HK-2 (cell line): ENCODE data around the gene COL4A3.
"Not testable (repeated sequence)": the region's sequence is repeated elsewhere in the genome, so short reads cannot be mapped to it uniquely, and the experiment has no call there.

ENCODE experiments used
- DNase-seq: peaks from one replicate; pipeline ENCODE4 v3.0.0-alpha.2; 2018; ENCODE audit not compliant: unreplicated experiment

COL4A3 gene

DNA sequence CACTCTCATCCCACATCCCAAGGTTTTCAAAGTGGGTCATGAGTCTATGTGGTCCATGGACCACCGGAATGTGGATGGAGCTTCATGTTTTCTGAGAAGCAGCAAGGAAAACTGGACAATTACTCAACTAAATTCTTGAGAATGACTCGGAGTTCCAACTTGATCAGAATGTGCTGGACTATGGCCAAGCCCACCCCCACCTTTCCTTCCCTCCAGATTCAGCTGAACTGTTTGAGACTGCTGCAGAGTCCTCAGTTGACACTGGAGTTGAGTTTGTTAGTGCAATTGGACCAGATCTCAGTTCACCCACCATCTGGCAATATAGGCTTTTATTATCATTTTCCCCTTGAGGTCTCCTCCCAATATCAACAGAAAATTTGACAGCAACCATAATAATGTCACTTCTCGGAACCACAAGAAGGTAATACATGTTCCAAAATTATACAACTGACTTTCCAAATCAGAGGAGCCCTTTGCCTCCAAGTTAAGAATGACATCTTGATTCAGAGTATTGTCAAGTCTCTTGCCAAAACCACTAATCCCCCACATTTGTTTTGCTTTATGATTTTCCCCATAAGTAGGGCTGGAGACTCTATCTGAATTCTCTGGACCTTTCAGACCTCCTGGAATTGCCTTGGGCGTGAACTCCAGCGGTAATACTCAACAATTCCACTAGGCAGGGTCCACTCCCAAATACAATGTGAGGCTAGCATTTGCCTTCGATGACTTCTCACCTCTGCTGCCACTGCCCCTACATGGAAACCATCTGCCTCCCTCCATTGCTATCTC is 9.2 kb upstream of the COL4A3 start:
- DNase-seq = no peak

DNA sequence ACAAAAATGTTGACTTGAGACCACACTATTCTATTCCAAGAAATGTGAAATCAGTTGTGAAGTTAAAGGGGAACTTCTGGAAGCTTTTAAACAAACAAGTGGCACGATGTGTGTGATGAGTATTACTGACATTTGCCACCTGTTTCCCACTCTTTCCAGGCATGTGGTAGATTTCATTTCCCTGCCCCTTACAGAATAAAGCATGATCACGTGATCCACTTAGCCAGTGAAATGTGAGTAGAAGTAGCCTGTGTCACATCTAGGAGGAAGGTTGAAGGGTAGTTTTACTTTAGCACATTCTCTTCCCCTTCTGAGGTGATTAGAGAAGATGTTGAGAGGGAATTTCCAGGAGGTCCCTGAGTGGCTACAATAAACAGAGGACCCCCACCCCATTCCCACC is 4.3 kb upstream of the COL4A3 start:
- DNase-seq = no peak

DNA sequence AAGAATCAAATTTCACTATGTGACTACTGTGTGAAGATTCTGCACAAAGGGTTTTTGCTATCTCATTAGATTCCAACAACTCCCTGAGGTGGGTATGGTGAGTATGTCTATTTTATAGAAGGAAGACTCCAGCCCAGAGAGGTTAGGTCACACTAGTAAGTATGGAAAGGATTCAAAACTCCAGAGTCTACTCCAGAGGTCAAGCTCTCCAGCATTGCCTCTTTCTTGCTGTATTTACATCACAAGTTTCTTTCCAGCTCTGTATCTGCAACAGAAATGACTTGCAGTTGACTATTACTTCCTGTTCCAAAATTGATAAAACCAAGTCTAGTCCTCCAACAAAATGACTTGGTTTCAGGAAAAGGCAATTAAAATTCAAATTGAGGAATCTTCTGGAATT is 2.5 kb upstream of the COL4A3 start:
- no peak for DNase-seq

DNA sequence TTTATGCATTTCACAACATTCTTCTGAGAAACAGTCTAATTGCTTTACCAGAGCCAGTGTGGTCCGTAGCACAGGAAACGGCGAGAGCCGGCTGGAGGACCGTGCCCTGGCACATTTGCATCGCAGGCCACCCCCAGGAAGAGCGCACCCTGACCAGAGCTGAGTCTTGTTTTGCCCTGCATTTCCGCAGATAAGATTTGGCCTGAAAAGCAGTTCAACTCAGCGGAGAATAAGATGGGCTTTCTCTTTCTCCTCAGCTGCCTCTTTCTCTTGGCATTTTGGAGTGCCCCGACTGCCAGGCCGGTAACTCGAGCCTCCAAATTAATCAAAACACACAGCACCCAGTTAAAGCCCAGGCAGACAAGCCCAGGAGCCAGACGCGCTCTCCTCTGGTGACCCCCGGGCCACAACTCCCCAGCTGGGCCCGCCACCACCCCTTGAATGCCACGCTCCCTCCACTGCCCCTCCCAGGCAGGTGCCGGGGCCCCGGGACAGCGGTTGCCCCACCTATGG is 883 bp upstream of the COL4A3 start:
- peak; percentile 6 for DNase-seq

DNA sequence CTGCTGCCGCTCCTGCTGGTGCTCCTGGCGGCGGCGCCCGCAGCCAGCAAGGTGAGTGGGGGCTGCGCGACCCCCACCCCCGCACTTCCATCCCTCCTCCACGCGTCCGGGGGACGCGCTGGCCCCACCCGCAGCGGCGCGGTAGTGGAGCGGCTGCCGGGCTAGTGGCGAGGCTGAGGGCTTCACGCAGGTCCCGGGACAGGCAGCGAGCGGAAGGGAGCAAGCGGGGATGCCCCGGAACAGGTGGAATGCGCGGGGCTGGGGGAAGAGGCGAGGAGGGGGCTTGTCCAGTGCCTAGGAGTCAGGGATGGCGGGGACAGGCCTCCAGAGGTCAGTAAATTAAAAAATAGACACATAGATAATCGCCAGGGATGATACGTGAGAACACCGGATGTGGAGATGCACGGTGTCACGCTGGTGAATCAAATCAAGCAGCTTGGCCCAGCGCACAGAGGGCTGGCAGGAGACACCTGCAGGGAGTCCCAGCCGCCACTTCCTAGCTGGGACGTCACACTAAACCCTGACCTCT is 403 bp downstream of the COL4A3 start:
- DNase-seq = peak; percentile 15

DNA sequence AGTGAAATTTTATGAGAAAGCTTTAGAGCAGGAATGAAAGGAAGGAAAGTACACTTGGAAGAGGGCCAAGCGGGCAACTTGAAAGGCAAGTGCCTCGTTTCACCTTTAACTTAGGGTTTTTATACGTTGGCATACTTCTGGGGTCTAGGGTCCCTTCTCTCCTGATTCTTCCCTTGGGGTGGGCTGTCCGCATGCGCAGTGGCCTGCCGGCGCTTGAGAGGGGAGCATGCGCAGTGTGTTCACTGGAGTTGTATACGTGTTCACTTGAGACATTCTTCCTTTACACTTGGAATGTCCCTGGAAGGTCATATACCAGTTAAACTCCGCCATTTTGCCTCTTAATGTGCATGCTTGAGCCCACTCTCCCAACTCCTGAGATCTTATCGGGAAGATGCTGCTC is 7.4 kb downstream of the COL4A3 start:
- DNase-seq = not testable (repeated sequence)

DNA sequence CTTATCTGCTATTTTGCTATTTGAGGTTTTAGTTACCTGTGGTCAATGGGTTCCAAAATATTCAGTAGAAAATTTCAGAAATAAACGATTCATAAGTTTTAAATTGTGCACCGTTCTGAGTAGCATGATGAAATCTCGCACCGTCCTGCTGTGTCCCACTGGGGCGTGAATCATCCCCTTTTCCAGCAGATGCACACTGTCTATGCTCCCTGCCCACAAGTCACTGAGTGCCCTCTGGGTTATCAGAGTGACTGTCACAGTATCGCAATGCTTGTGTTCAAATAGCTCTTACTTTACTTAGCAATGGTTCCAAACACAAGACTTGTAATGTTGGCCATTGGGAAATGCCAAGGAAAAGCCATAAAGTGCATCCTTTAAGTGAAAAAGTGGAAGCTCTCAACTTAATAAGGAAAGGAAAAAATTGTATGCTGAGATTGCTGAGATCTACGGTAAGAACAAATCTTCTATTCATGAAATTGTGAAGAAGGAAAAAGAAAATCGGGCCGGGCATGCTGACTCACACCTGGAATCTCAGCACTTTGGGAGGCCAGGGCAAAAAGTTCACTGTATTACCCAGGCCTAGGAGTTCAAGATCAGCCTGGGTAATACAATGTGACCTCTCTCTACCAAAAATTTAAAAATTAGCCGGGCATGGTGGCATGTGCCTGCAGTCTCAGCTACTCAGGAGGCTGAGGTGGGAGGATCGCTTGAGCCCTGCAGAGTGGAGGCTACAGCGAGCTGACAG is 13.3 kb downstream of the COL4A3 start:
- no peak for DNase-seq

DNA sequence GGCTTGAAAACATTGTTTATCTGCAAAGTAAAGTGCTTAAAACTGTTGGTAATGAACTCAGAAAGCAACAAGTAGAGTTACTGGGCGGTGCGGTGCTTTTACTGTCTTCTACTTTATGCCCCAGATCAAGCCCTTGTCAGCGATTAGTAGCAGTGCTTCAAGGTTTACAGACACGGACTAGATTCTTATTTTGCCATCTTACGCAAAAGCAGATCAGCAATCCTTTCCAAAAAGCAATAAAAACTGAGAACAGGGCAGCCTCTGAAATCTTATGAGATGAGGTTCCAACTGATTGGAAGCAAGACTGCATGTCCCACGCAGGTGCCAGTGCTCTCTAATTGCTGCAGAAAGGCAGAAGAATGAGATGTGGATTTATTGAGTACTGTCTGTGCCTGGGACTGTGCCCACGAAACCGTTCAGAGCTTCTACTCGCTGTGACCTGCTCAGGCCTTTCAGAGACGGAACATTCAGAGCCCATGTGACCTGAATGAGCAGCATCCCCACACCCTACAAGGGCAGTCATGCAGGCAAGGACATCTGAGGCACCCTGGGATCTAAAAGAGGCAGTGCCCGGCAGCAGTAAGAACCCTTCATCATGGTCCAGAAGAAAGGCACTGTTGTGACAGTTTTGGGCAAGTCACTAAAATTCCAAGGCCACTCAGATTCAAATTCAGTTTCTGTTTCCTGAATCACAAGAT is 15.7 kb downstream of the COL4A3 start:
- DNase-seq = no peak

DNA sequence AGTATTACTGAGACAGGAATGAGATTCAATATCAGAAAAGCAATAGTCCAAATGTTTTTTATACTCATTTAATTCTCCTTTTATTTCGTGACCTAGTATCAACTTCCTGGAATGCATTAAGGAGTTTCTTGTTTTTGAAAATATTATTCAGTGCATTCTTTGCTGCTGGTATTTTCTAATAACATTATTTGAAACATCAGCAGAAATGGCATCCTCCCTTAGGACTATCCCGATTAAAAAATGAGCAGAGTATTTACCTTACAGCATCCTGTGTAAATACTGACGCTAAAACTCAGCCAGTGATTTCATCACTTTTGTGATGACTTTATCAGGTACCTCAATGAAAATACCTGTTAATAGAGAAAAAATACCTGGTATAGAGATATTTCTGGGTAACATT is 16.3 kb downstream of the COL4A3 start:
- no peak for DNase-seq

DNA sequence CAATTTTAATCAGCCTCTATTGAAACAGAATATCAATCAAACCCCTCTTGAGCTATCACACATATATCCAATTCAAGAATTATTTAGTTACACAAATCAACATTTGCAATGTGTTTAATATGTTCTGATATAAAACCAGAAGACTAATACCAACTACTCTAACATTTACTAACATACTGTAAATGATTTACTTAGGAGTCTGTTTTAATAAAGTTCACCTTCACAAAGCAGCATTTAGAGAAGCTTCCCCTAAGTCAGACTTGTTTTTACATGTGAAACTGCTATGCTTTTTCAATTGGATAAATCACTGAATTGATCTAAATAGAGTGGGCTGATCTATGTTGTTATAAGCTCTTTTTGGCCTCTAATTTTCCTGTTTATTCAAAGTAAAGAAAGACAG is 18.3 kb downstream of the COL4A3 start:
- DNase-seq = no peak

DNA sequence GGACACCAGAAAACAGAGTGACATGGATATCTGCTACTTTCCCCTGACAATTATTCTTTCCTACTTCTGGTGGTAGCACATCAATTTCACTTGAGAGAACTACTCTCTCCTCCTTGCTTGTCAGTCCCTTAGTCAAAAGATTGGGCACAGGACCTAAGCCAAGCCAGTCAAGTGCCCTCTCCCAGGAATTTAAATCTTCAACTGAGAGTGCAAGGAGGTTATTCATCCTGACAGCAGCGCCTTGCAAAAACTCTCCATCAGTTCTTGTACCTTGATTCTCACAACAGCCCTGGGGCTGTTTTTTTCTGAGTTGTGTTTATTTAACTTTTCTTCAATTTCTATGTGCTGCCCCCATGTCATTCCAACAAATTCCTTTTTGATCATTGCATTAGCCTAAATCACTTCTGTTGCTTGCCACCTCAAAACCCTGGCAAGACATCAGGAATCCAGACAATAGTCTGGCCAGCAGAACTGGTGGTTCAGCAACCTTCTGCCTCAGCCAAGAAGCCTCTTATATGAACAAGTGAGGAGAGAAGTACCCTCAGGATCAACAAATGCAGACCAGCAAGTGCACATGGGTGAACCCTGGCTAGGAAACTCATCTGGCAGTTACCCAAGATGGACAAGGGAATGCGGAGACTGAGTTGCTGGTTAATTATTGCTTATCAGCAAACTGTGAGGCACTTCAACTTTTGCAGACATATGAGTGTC is 19.4 kb downstream of the COL4A3 start:
- peak; percentile 22 for DNase-seq

DNA sequence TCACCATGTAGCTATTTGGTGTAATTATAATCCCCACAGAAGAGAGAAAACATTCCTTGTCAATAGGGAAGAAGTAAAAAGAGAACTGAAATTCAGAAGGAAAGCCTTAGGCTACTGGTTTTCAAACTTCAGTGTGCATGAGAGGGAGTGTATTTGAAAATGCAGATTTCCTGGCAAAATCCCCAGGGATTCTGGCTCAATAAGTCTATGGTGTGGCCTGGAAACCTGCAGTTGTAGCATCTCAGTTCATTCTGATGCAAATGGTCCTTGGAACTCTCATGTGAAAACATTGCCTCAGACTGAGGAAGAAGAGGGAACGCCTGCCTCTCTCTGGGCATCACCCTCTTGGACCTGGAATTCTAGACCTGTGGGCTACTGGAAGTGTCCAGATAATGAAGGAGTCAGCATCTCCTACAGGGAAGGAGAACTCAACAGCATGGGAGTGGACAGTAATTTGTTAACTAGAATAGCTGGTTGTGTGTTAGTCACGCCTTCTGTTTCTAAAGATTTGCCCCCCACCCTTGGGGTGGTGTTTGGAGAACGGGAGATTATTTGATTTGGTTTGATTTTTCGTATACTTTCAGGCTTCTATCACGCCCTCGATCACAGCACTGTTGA is 21.3 kb downstream of the COL4A3 start:
- no peak for DNase-seq

DNA sequence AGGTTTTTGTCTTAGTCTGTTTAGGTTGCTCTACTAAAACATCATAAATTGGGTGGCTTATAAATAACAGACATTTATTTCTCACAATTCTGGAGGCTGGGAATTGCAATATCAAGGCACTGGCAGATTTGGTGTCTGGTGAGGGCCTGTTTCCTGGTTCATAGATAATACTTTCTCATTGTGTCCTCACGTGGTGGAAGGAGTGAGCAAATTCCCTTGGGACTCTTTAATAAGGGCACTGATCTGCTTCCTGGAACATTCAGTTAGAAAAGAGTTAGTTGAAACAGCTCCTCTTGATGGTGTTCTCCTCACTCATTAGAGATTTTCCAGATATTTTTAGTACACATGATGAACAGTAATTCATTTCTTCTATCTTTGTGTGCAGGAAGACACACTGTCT is 22.3 kb downstream of the COL4A3 start:
- DNase-seq = no peak

DNA sequence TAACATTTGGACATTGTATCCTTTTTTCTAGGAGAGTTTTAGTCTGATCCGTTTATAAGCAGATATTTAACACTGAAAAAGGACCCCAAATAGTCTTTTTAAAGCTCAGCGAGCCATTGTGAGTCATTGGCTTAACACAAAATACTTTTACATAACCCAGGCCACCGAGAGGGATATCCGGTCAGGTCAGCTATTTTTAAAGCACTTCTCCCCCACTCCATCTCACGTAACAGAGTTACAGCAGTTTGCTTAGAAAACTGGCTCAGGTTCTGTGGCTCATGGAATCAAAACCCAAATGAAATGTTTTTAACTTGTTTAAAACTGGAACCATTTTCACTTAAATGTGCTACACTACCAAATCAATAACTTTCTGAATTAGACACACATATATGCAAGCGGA is 23.9 kb downstream of the COL4A3 start:
- no peak for DNase-seq

DNA sequence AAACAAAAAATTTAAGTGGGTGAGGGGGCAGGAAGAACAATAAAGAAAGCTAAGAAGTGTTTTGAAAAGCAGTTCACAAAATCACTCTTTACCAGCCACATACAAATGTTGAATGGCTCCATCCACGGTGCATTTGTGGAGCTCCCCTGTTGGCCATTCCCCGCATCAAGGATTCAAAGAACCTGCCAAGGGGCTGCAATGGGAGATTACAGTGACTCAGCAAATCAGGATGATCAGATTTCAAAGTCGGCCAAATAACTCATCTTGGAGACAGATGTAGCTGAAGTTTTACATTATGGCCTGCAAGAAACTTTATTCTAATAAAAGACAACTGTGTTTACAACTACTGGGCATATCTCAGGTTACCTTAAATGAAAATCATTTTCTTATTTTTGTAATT is 26.9 kb downstream of the COL4A3 start:
- DNase-seq = no peak

DNA sequence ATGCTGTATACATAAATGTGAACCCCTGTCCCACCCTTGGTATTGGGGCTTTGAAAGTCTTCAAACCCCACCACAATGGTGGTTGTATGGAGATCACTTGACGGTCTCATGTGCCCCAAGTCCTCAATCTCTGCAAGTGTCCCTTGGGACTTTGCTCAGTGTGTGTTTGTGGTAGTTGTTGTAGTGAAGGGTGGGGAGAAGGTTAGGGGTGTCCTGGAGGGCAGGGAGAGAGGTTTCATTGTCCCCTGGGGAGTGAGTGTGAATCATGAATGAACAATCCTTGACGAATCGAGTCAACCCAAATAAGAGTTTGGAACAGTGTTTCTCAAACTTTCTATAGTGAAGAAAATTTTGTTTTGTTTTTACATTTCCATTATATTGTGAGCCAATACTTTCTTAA is 28.1 kb downstream of the COL4A3 start:
- DNase-seq = no peak

DNA sequence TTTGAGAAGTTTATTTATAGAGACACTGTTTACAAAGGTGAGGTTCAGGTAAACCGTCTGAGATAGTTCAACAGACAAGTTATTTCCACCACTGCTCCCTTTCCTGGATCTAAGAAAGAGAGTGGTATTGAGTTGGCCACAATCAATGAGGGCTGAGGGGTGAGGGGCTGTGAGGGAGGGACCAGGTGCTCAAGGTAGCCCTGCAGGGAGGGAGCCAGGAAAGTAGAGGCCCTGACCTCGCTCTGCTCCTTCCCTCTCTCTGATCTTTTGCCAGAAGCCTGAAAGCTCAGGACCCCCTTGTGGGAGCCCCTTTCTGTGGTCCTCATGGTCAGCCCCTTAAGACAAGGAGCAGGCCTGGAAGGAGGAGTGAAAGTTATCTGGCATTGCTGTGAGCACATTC is 29.8 kb downstream of the COL4A3 start:
- no peak for DNase-seq

DNA sequence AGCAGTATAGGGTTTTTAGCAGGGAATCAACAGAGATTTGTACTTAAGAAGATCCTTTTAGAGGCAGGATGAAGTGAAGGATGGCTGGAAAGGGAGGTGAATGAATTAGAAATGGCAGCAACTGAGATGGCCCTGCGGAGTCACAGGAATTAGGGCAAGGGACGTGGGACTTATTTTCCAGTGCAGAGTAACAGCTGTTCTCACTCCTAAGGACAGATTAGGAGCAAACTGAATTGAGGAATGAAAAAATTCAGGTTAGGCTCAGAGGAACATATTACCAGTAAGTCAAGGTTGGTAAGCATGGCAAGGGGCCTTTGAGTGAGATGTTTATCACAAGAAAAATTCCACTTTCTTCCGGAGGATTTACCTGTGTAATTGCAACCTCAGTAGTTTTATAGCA is 34.4 kb downstream of the COL4A3 start:
- DNase-seq = no peak

DNA sequence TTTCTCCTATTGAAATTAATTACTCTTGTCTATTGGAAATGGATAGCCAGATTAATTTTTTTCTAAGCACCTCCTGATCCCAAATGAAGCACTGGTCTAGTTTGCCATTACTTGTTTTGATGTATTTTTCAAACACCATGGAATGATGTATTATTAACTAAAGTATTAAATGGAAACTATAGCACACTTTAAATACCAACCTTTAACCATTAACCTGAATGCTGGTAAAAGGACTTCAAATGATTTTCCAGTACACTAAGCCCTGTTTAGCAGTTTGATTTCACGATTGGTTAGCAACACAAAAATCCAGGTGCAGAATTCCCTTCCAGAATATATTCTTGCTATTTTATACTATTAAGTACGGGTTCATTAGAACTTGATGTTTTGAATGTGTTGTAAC is 37.3 kb downstream of the COL4A3 start:
- DNase-seq = no peak

DNA sequence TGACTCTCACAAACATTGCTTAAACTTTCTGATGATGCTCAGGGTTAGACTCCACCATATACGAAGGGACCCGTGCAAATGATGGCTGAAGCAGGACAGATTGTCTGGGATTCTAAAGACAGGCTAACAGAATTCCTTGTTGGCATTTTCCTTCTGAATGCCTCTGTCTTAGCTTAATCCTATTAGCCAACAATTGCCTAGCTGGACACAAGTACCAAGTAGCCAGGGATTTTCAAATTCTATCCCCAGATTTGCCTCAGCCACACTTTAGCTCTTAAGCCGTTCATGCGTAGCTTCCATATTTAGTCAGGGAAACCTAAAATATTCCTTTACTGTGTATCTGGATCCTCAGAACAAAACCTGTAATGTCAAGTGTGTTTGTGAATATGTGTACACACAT is 40.0 kb downstream of the COL4A3 start:
- no peak for DNase-seq

DNA sequence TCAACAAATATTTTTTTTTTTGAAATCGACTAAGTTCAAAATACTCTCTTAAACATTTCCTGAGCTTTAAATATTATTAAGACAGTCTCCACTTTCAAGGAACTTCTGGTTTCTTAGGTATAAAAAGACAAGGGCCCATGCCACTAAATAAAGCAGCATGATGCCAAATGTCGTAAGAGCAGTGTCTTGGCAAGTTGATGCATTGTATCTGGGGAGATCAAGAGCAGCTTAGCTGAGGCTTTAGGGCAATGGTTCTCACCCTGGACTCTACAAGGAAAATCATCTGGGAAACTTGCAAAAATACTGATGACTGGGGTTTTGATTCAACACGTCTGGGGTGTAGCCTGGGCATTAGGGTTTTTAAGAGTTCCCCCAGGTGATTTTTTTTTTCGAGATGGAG is 41.3 kb downstream of the COL4A3 start:
- DNase-seq = no peak
